ENCODE data around the gene MGAT3.
A peak's percentile ranks its signal among the peaks of the same experiment; 100 is the strongest.

- TF ChIP-seq CTCF (conservative IDR thresholded peaks at IDR 0.05; ENCODE audit: low read length) (peak; percentile 66), EZH2phosphoT487 (IDR thresholded peaks at IDR 0.05; ENCODE audit: borderline replicate concordance, low read depth, low read length) (no peak)
These were observed 62.9 kb downstream of the MGAT3 start for GRCh38 chr22:39519681-39520225.

Measured in OCI-LY7 (cell line).